Thyroid gland (tissue), 4 donors: ENCODE data around the gene PLCE1.

Experiments
- CTCF ChIP-seq, 6 experiments: fragments of 200-600 bp in 3 of 6; fragments of 450-650 bp in 3 of 6; sonication (generic) in 3 of 6; IDR thresholded peaks; one replicate each; pipeline ENCODE4 v1.5.1; 2016 to 2019; ENCODE audit warnings: antibody characterized with exemption in 6 of 6, mild to moderate bottlenecking in 2 of 6, inconsistent platforms in 1 of 6, moderate library complexity in 1 of 6
- POLR2A ChIP-seq, 2 donors: fragments of 450-650 bp; IDR thresholded peaks; one replicate each; pipeline ENCODE4 v1.6.1; 2017; ENCODE audit warnings: antibody characterized with exemption in 2 of 2, mild to moderate bottlenecking in 2 of 2, moderate library complexity in 1 of 2

DNA sequence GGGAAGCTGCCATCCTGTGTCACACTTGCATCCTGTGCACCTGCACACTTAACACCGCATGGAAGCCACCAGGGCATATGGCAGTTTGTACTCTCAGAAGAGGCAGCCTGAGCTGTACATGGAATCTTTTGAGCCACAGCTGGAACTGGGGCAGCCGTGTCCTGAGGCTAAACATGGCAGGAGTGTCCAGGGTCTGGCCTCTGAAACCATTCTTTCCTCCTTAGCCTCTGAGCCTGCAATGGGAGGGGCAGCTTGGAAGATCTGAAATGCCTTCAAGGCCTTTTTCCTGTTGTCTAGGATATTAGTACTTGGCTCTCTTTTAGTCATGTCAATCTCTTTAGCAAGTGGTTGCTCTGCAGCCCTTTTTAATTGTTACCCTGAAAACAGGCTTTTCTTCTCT lies 16.4 kb downstream of the PLCE1 start:
- TF ChIP-seq POLR2A (IDR thresholded peaks at IDR 0.05) (no peak), CTCF (IDR thresholded peaks at IDR 0.05) (no peak)
